GM18870 (cell line): ENCODE data around the gene RNF212B.

Experiments
- ATAC-seq: cut with Tn5 transposase; IDR thresholded peaks from one replicate; pipeline ENCODE4 v1.9.1; 2021; ENCODE audit warnings: moderate library complexity; ENCODE audit not compliant: unreplicated experiment

Gene RNF212B

DNA sequence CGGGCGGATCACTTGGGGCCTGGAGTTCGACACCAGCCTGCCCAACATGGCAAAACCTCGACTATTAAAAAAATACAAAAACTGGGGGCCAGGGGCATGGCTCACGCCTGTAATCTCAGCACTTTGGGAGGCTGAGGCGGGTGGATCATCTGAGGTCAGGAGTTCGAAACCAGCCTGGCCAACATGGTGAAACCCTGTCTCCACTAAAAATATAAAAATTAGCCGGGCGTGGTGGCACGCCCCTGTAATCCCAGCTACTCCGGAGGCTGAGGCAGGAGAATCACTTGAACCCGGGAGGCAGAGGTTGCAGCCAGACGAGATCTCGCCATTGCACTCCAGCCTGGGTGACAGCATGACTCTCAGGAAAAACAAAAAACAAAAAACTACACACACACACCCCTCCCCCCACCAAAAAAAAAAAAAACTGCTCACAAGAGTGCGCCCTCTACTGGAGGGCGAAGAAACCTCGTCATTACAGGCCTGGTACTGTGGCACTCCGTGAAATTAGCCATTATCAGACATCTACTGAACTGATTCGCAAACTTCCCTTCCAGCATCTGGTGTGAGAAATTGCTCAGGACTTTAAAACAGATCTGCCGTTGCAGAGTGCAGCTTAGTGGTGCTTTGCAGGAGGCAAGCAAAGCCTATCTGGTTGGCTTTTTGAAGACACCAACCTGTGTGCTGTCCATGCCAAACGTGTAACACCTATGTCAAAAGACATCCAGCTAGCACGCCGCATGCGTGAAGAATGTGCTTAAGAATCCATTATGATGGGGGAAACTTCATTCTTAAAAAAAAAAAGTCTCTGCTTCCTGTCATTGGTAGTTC is 57.2 kb downstream of the RNF212B start:
- ATAC-seq: no peak

DNA sequence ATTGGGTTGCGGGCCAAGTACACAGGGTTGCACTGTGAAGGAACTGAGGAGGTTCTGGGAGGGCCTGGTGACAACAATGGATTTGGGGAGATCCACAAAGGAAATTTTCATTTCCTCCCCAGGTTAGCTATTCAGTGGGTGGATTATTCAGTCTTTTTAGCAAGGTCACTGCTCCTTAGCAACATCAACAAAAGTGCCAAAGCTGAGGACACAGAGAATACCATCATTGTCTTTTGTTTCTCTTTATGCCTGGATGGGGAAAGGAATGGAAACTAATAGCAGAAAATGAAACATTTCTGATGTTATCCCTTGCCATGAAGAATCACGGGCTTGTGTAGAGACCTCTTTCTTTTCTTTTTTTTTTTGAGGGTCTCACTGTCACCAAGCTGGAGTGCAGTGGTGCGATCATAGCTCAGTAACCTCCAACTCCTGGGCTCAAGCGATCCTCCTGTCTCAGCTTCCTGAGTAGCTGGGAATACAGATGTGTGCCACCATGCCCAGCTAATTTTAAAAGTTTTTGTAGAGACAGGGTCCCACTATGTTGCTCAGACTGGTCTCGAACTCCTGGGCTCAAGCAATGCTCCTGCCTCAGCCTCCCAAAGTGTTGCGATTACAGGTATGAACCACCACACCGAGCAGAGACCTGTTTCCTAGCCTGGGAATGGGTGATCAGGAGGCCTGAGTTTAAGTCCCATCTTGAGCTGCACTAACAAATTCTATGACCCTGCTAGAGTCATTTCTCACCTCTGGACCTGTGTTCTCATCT is 58.5 kb downstream of the RNF212B start:
- ATAC-seq: no peak

DNA sequence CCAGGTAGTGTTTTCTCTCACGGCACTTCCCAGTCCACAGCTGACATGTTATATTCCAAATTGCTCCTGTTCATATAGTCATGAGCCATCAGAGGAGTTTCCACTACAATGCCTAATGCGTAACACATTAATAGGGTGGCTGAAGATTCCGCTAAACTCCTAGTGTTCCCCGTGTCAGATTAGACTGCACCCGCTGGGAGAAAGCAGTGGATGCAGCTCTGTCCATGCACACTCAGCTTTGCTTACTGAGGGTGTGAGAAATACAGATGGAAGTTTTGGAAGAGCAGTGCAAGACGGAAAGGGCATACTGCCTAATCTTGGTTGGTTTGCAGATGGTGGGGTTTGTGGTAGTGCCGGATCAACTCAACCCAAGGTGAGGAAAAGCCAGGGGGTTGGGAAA is 59.4 kb downstream of the RNF212B start:
- ATAC-seq: no peak

DNA sequence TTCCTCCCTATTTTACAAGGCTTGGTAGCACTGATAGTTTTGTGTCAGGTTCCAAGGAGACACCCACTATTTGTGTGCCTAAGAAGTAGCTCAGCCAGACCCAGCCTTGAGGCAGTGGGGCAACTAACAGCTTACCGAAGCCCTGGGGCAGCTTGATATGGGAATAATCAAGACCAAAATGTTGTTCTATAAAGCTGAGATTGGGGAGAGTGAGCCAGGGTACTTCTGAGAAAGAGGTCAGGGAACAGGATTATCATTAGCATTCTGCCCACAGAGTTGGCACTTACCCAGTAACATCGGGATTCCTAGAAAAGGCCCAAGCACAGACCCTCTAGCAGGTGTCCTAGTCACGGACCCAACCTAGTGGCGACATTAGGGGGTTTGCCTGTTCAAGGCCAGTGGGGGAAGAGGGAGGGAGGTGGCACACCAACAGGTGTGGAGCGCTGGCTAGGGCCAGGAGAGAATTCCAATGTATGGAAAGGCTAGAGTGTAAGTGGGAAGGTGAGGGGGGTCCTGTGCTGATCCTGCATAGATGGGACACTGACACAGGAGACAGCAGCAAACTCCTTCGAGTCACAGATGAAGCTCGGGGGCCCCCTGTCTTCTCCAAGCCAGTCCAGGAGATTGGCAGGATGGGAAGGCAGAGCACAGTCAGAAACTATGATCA is 60.0 kb downstream of the RNF212B start:
- no peak for ATAC-seq

DNA sequence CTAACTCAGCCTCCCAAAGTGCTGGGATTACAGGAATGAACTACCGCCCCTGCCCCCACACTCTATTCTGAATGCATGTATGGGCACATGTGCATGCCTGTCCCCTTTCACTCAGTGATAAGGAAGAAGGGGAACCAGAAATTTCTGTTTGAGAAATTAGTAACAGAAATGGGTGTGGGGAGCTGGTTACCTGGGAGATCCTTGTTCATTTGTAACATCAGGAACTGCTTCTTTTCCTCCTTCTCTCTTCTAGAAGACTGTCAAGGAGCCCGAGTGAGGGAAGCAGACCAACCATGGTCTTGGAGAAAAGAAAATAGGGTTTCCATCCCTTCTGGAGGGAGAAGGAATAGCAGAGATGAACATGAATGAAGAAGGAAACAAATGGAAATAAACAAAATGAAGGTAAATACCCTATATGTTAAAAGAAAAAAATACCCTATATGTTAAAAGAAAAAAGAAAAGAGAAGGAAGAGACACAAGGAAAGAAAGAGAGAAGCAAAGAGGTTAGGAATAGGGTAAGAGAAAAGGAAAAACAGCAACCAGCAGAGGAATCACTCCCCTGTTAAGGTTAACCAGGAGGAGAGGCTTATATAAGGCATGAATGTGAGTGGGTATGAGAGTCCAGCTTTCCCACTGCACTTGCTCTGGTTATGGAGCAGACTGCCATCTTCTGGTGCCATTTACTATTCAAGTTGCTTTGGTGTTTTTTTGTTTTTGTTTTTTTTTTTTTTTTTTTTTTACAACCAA is 61.6 kb downstream of the RNF212B start:
- ATAC-seq: no peak

DNA sequence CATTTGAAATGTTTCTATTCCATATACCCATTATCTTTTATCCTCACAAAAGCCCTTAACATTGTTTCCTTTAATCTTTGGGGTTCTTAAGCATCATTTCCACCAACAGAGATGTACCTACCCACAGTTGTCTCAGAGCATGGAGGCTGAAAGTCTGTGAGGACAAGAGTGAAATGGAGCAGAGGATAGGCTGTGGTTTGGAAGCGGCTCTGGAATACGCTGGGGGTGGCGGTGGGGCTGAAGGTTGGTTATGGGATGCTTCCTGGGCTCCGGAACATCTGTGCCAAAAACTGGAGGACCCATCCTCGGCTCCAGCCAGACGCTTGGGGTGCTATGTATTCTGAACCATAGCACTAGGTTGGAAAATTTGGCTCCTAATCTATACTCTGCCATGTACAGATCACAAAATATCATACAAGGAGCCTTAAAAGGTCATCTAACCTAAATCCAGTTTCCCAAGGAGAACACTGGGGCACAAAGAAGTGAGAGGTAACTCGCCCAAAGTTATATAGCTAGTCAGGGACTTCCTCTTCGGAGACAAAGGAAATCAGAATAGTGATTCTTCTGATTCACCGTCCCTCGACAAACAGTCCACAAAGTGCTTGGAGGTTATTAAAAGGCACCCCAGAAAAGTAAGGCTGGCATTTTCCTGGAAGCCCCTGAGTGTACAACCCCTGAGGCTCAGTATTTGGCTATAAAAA is 62.4 kb downstream of the RNF212B start:
- ATAC-seq: no peak

DNA sequence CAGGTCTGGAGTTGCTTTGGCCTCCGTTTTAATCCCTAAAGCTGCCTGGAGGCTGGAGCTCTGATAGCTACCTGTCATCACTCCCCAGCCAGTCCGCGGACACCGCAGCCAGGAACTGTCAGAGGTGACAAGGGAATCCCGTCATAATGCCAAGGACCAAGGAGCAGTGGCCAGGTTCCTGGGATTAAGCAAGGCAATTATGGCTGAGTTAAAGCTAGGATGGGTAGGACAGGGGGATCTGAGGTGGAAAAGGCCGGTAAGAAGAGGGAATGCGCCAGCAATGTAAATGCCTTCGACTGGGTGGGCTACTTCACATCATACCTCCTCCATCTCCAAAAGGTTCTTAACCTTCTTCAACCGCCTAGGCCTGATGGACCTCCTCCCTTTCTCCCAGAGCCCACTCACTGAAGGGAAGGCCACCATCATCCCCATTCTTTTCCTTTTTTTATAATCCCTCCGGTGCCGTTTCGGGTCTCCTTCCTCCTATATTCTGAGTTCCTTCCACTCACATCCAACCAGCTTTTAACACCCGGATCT is 63.0 kb downstream of the RNF212B start:
- ATAC-seq: no peak

DNA sequence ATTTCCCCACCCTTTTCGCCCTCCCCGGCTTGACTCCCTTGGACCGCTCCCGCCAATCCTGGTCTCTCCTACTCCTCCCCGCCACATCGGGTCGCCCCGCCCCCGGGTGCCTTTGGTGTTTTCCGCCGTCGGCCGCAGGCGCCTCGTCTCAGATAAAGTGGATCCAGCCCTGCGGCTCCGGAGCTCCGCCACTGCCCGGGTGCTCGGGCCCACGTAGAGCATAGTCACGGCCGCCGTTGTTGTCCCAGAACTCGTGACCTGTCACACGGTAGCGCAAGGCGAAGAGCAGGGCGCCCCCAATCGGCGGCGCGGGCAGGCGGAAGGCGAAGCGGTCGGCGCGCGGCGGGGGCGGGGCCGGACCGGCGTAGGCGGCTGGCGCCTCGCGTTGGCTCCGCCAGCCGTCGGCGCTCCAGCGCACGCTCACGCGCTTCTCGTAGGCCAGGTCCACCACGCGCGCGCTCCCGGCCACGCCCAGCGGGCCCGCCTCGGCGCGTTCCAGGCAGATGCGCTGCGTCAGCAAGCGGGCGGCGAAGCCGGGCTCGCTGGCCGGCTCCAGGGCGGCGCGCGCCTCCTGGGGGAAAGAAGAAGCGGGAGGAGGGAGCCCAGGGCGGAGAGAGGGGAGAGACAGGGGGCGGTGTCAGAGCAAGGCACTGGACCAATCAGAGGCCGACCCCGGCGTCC is 63.7 kb downstream of the RNF212B start:
- peak; percentile 63 for ATAC-seq

DNA sequence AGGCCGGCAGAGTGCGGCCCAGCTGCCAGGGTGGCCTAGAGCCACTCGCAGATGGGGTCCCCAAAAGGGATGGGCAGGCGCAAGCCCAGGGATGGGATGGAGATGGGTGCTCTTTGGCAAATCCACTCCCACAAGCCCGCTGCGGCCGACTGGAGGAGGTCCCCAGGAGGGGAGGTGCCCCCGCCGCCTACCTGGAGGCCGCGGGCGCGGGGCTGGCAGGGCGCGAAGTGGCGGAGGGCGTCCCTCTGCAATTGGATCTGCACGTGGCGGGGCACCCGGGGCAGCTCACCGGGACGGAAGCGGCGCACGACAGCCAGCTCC is 64.2 kb downstream of the RNF212B start:
- ATAC-seq: peak; percentile 13

DNA sequence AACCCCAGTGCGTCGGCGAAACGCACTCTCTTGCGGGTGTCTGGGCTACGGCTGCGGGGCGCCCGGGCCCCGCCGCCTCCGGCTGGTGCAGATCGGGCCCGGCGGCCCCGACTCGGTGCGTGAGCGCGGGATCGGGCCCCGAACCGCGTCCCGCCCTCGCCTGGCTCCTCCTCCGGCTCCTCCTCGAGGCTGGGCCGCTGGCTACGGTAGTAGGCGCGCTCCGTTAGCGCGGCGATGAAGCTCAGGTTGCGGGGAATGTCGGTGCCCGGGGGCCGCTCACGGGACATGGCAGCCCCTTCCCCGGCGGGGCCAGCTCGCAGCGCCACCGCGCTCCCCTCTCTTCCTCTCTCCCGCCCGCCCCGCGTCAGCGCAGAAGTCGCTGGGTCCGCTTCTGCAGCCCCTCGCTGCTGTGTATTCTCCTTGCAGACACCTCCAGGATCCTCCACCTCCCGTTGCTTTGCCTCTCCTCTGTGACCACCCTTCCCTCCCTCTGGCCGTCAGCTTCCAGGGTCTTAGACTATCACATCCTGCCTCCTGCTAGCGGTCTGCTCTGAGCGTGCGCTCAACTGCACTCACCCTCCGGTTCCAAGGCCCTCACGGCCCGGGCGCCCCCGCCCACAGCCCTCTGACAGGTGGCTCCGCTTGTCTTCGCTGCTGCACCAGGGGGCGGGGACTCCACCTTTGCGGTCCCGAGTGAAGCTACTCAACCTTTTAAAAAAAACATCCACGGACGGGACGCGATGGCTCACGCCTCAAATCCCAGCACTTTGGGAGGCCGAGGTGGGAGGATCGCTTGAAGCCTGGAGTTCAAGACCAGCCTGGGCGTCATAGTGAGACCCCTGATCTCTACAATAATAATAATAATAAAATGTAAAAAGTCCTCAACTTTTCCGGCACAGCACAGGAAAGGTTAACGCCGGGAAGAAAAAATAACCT is 64.8 kb downstream of the RNF212B start, which contains the start of gene PPP1R3E:
TSS of gene PPP1R3E (minus strand) at position 570 of the 936 bp plus-strand sequence. CDS start at position 287, 283 bp downstream.
- no peak for ATAC-seq

DNA sequence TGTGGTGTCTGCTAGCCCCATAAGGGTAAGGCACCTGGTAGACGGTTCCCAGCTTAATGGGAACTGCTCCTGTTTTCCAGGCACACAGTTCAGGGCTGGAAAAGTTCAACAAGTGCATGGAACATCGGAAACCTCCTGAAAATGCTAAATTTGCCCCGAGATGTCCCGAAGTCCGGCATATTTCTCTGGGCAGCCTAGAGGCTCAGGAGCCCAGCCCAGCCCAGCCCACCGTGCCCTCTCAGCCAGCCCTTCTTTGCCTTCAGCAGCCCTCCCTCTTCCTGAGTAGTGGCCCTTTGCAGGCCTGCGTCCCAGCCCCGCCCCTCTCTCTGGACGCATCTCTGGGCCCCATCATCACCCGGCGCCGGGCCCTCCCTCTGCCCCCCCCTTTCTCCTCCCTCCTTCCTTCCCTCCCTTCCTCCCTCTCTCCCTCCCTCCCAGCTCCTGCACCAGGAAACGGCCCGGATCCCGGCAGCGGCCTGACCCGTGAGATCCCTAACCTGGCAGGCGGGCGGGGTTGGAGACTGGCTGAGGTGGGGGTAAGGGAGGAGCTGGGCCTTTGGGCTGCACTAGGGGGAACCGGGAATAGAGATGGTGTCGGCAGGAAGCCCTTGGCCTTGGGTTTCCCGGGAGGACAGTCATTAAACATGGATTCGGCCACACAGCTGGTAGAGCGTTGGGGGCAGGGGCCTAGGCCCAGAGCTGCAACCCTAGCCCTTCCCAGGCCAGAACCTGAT is 68.8 kb downstream of the RNF212B start, which contains the start of gene BCL2L2:
TSS of gene BCL2L2 (plus strand) at position 422 of the 734 bp plus-strand sequence. CDS start 935 bp downstream, outside the sequence.
- no peak for ATAC-seq

DNA sequence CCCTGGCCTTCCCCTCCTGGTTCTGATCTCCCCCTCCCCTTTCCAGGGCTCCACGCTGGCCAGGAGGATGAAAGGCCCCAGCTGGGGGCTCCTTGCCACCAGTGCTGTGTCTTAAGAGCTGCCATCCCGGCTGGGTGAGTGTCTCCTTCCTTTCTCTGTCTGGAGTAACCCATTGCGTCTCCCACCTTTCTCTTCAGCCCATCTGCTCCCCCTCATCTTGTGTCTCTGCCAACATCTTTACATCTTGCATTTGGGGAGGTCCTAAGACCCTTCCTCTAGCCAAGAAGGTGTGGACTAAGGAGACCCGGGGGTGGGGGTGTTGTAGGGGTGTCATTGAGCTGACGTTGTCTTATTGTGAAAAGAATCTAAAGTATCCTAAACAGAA is 69.4 kb downstream of the RNF212B start:
- no peak for ATAC-seq

DNA sequence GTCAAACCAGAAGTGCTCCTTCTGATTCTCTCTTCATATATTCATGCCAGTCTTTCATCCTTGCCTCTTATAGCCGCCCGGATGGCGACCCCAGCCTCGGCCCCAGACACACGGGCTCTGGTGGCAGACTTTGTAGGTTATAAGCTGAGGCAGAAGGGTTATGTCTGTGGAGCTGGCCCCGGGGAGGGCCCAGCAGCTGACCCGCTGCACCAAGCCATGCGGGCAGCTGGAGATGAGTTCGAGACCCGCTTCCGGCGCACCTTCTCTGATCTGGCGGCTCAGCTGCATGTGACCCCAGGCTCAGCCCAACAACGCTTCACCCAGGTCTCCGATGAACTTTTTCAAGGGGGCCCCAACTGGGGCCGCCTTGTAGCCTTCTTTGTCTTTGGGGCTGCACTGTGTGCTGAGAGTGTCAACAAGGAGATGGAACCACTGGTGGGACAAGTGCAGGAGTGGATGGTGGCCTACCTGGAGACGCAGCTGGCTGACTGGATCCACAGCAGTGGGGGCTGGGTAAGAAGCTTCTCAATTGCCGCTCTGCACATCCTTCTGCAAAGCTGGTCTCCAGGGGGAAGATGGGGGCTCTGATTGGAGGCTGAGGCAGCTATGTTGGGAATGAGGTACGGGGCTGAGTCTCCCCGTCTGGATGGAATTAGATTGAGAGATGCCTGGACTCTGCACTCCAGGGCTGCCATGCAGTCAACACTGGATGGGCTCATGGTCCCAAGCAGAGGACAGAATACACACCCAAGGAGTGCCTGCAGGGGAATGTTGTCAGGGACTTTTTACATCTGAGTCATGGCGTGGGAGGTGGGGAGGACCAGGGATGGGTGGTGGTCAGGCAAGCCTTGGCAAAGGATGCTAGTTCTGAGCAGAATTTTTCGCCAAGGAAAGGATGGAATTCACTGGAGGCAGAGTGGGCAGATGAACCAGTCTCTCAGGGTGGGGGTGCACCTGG is 70.2 kb downstream of the RNF212B start:
- no peak for ATAC-seq

DNA sequence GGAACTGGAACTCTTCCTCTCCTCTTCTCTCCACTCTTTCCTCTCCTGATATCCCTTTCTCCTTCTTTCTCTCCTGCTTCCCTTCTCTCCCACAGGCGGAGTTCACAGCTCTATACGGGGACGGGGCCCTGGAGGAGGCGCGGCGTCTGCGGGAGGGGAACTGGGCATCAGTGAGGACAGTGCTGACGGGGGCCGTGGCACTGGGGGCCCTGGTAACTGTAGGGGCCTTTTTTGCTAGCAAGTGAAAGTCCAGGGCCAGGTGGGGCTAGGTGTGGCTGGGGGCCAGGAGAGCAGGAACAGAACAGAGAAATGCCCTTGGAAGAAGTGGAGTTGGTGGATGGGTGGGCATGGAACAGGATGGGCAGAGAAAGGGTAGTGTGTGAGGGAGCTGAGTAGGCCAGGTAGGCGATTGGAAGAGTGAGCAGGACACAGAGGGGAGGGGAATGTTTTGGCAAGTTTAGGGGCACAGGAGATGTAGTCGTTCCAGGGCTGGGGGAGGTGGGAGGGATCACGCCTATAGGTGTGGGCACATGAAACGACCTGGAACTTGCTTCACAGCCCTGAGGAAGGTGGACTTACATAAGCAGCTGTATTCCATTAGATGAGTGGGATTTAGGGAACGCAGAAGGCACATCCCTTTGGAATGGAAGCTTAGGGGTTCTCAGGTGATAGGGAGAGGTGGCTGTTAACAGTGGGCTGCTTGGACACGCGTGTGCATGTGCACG is 71.1 kb downstream of the RNF212B start:
- no peak for ATAC-seq

DNA sequence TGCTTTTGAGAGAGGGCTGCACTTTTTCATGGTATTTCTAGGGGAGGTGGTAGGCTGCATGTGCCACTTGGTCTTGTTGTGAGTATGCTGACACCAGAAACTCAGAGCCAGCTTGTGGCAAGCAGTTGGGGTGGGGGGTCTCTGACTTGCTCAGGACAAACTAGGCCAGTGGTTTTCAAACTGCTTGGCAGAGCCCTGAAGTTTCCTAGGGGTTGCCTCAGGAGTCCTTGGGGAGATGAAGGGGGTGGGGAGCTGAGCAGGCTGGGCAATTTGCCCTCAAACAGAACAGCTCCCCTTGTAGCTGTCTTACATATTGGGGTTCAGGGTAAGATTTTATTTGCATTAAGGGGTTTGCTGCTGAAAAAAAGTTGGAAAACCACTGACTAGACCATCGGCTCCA is 72.8 kb downstream of the RNF212B start:
- ATAC-seq: no peak

DNA sequence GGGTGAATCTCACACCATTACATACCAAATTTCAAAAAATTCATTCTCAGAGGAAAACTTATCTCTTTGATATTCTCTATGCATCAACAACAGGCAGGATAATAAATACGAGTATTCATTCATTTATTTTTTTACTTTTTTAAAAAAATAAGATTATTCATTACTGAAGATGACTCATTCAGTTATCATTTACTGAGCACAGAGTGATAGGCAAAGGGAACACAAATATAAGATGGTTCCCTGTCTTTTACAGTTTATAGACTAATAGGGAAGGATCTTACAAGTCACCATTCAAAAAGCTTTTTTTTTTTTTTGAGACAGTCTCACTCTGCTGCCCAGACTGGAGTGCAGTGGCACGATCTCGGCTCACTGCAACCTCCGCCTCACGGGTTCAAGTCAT is 78.6 kb downstream of the RNF212B start:
- ATAC-seq: no peak
